Neural cell (in vitro differentiated cells): Measurements from ENCODE around the gene KRT2. TPM values are rescaled to one million over a fixed set of nuclear protein-coding genes. Genes with fewer than 3 reads are reported as not detected.

ENCODE experiments used
- H2AFZ ChIP-seq: fragments of 200-600, 300-800 bp; sonication (generic), shearing (Covaris generic); 2 replicates; pipeline ENCODE4 v1.6.0; 2014; ENCODE audit warnings: low read depth, mild to moderate bottlenecking, antibody characterized with exemption, low read length, moderate library complexity
- H3F3A ChIP-seq: fragments of 200-600 bp; shearing (Covaris generic); 2 replicates; pipeline ENCODE4 v1.6.1; 2016; ENCODE audit warnings: mild to moderate bottlenecking, moderate library complexity, mixed read lengths, antibody characterized with exemption, low read length; ENCODE audit not compliant: insufficient read depth, poor library complexity, severe bottlenecking
- H3K27ac ChIP-seq: fragments of 200-600, 300-800 bp; sonication (generic), shearing (Covaris generic); 2 replicates; pipeline ENCODE4 v1.5.1; 2014; ENCODE audit warnings: mild to moderate bottlenecking, low read length, moderate library complexity
- H3K27me3 ChIP-seq: fragments of 300-800, 200-600 bp; sonication (generic), shearing (Covaris generic); 2 replicates; pipeline ENCODE4 v1.6.0; 2014; ENCODE audit warnings: mild to moderate bottlenecking, low read depth, low read length, moderate library complexity; ENCODE audit not compliant: insufficient read depth
- H3K36me3 ChIP-seq: fragments of 300-800, 200-600 bp; sonication (generic), shearing (Covaris generic); 2 replicates; pipeline ENCODE4 v1.5.1; 2014; ENCODE audit warnings: mild to moderate bottlenecking, antibody characterized with exemption, low read length, moderate library complexity; ENCODE audit not compliant: insufficient read depth
- H3K4me2 ChIP-seq: fragments of 300-800, 200-600 bp; sonication (generic), shearing (Covaris generic); 2 replicates; pipeline ENCODE4 v1.6.0; 2014; ENCODE audit warnings: mild to moderate bottlenecking, low read length
- H3K4me3 ChIP-seq: fragments of 300-800, 200-600 bp; sonication (generic), shearing (Covaris generic); 2 replicates; pipeline ENCODE4 v1.5.1; 2014; ENCODE audit warnings: mild to moderate bottlenecking, low read length, moderate library complexity
- H3K79me2 ChIP-seq: fragments of 200-600 bp; shearing (Covaris generic); replicated peaks from 2 replicates; pipeline ENCODE4 v1.6.0; 2014; ENCODE audit warnings: mild to moderate bottlenecking, low read length, moderate library complexity; ENCODE audit not compliant: insufficient read depth
- H3K9ac ChIP-seq: fragments of 300-800, 200-600 bp; sonication (generic), shearing (Covaris generic); 2 replicates; pipeline ENCODE4 v1.6.1; 2016; ENCODE audit warnings: mild to moderate bottlenecking, low read length, mixed read lengths
- H3K9me2 ChIP-seq: fragments of 200-600 bp; shearing (Covaris generic); 2 replicates; pipeline ENCODE4 v1.6.1; 2016; ENCODE audit warnings: mild to moderate bottlenecking, low read length, mixed read lengths; ENCODE audit not compliant: insufficient read depth
- H3K9me3 ChIP-seq: fragments of 200-600, 300-800 bp; sonication (generic), shearing (Covaris generic); 2 replicates; pipeline ENCODE4 v1.6.1; 2016; ENCODE audit warnings: mild to moderate bottlenecking, mixed run types, low read length, moderate library complexity, mixed read lengths
- H4K20me1 ChIP-seq: fragments of 200-600 bp; shearing (Covaris generic); 2 replicates; pipeline ENCODE4 v1.6.1; 2016; ENCODE audit warnings: mild to moderate bottlenecking, mixed run types; ENCODE audit not compliant: insufficient read depth
- CTCF ChIP-seq: fragments of 450-650 bp; IDR thresholded peaks from 2 replicates; pipeline ENCODE4 v1.5.1; 2014; ENCODE audit warnings: antibody characterized with exemption, mild to moderate bottlenecking, moderate library complexity; ENCODE audit not compliant: poor library complexity, severe bottlenecking
- EP300 ChIP-seq: fragments of 450-650 bp; conservative IDR thresholded peaks from 2 replicates; pipeline ENCODE4 v1.6.1; 2014; ENCODE audit warnings: antibody characterized with exemption, mild to moderate bottlenecking, moderate library complexity; ENCODE audit not compliant: poor library complexity, severe bottlenecking
- EZH2 ChIP-seq: fragments of 200-600, 300-800 bp; shearing (Covaris generic), sonication (generic); IDR thresholded peaks from 2 replicates; pipeline ENCODE4 v1.6.1; 2014; ENCODE audit warnings: antibody characterized with exemption, low read length, borderline replicate concordance, mild to moderate bottlenecking; ENCODE audit not compliant: insufficient read depth, poor library complexity, severe bottlenecking
- MXI1 ChIP-seq: fragments of 450-650 bp; conservative IDR thresholded peaks from 2 replicates; pipeline ENCODE4 v1.6.1; 2014; ENCODE audit warnings: antibody characterized with exemption, mild to moderate bottlenecking; ENCODE audit not compliant: poor library complexity, severe bottlenecking
- POLR2AphosphoS5 ChIP-seq: IDR thresholded peaks from 2 replicates; pipeline ENCODE4 v1.6.1; 2012
- RAD21 ChIP-seq: fragments of 450-650 bp; conservative IDR thresholded peaks from 2 replicates; pipeline ENCODE4 v1.6.1; 2014; ENCODE audit warnings: antibody characterized with exemption, mild to moderate bottlenecking, moderate library complexity
- REST ChIP-seq: IDR thresholded peaks from 2 replicates; pipeline ENCODE4 v1.6.1; 2012; ENCODE audit warnings: borderline replicate concordance
- SMC3 ChIP-seq: fragments of 450-650 bp; conservative IDR thresholded peaks from 2 replicates; pipeline ENCODE4 v1.6.1; 2014; ENCODE audit warnings: antibody characterized with exemption, mild to moderate bottlenecking, moderate library complexity; ENCODE audit not compliant: poor library complexity
- TAF1 ChIP-seq: IDR thresholded peaks from 2 replicates; pipeline ENCODE4 v1.6.1; 2012; ENCODE audit warnings: low read depth
- polyA plus RNA-seq: library from polyadenylated mRNA; depleted of rRNA; stranded (reverse); fragments of >200 nt; gene quantifications from 2 replicates; pipeline ENCODE4 v1.2.3, GENCODE V29; 2014

KRT2 gene
- polyA plus RNA-seq, 1 donor from 2014 or later = not detected

DNA sequence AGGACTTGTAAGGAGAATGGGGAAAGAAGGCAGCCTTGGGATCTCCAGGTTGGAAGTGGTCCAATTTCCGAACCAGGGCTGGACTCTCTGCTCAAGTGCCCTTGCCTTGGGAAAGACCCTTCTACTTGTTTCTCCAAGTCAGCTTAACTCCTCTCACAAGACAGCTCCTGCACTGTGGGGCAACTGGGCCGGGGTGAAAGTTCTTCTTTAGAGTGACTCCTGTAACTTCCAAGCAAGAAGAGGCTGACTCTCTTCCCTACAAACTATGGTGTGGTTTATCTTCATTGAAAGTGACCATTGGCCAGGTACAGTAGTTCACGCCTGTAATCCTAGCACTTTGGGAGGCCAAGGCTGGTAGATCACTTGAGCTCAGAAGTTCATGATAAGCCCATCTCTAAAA is 14.5 kb upstream of the KRT2 start:
- Histone ChIP-seq H3K9me3 (no peaks in the 10 kb centered on the region), H3K9ac (no peak overlapping the region), H4K20me1 (no peaks in the 10 kb centered on the region), H3F3A (no peaks in the 10 kb centered on the region), H3K4me2 (no peak overlapping the region), H3K36me3 (no peaks in the 10 kb centered on the region), H3K4me3 (no peak overlapping the region), H3K79me2 (no peaks in the 10 kb centered on the region), H2AFZ (no peak overlapping the region), H3K27me3 (no peaks in the 10 kb centered on the region), H3K27ac (no peak overlapping the region), H3K9me2 (no peaks in the 10 kb centered on the region)
- TF ChIP-seq SMC3 (no peak), POLR2AphosphoS5 (no peak), RAD21 (no peak), TAF1 (no peak), MXI1 (no peak), EP300 (no peak), EZH2 (no peak), REST (no peak), CTCF (no peak)

GRCh38 chr12:52663420-52663819 is 11.4 kb upstream of the KRT2 start:
- H4K20me1 ChIP-seq = no peaks in the 10 kb centered on the region
- no peaks in the 10 kb centered on the region for H3K27me3 ChIP-seq
- no peaks in the 10 kb centered on the region for H3F3A ChIP-seq
- no peak overlapping the region for H2AFZ ChIP-seq
- no peak overlapping the region for H3K9ac ChIP-seq
- no peak overlapping the region for H3K27ac ChIP-seq
- no peak overlapping the region for H3K4me2 ChIP-seq
- no peak overlapping the region for H3K4me3 ChIP-seq
- H3K9me3 ChIP-seq = no peaks in the 10 kb centered on the region
- no peaks in the 10 kb centered on the region for H3K36me3 ChIP-seq
- no peak for TF ChIP-seq TAF1
- no peak for TF ChIP-seq MXI1
- TF ChIP-seq EZH2 = no peak
- H3K79me2 ChIP-seq = no peaks in the 10 kb centered on the region
- no peaks in the 10 kb centered on the region for H3K9me2 ChIP-seq

DNA sequence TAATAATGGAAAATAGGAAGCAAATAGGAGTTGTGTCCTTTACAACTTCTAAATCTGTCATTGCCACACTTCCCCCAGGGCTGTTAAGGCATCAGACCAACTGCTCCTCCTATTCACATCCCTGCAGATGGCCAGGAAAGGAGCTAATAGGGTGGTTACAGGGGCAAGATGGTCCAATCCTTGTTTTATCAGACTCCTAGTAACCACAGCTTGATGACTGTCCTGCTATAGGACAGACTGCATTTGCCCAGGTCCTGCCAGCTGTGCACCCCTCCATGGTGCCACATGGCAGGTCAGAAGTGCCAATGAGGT is 10.9 kb upstream of the KRT2 start:
- H2AFZ ChIP-seq = no peak overlapping the region
- no peak overlapping the region for H3K9ac ChIP-seq

More for the DNA sequence above, 10.9 kb upstream of the KRT2 start:
- H3K27ac ChIP-seq = no peak overlapping the region
- no peaks in the 10 kb centered on the region for H3K36me3 ChIP-seq
- no peaks in the 10 kb centered on the region for H4K20me1 ChIP-seq
- no peaks in the 10 kb centered on the region for H3K27me3 ChIP-seq
- H3K4me3 ChIP-seq = no peak overlapping the region
- H3K79me2 ChIP-seq = no peaks in the 10 kb centered on the region
- H3F3A ChIP-seq = no peaks in the 10 kb centered on the region
- no peaks in the 10 kb centered on the region for H3K9me3 ChIP-seq
- TF ChIP-seq CTCF (no peak), POLR2AphosphoS5 (no peak), EP300 (no peak), REST (no peak), TAF1 (no peak), RAD21 (no peak), EZH2 (no peak), SMC3 (no peak), MXI1 (no peak)
- H3K9me2 ChIP-seq = no peaks in the 10 kb centered on the region
- no peak overlapping the region for H3K4me2 ChIP-seq
